ENCODE data around the gene CEACAM7. TPM values are rescaled to one million over a fixed set of nuclear protein-coding genes. Genes with fewer than 3 reads are reported as not detected.
"Not testable (repeated sequence)": the region's sequence is repeated elsewhere in the genome, so short reads cannot be mapped to it uniquely, and the experiment has no call there.

The CEACAM7 gene
- total RNA-seq, 1 experiment from 2014 or later, result not detected

- not testable (repeated sequence) for DNase-seq (ENCODE audit: low read depth)
These were observed 31.3 kb downstream of the CEACAM7 start for GRCh38 chr19:41656756-41657155.

GRCh38 chr19:41652250-41652649 is 35.8 kb downstream of the CEACAM7 start:
- no peak for DNase-seq (ENCODE audit: low read depth)

- no peak for DNase-seq (ENCODE audit: low read depth)
These were observed 38.2 kb downstream of the CEACAM7 start for GRCh38 chr19:41649827-41650226.

GRCh38 chr19:41646589-41647204 is 41.4 kb downstream of the CEACAM7 start:
- peak; percentile 6 for DNase-seq (ENCODE audit: low read depth)

- DNase-seq (ENCODE audit: low read depth), result peak; percentile 38
These were observed 46.1 kb downstream of the CEACAM7 start for GRCh38 chr19:41641879-41642485.

- DNase-seq (ENCODE audit: low read depth), result no peak
These were observed 49.4 kb downstream of the CEACAM7 start for GRCh38 chr19:41638641-41639081.

- DNase-seq (ENCODE audit: low read depth), result no peak
These were observed 50.6 kb downstream of the CEACAM7 start for GRCh38 chr19:41637484-41637883.

GRCh38 chr19:41627966-41628675 is 59.9 kb downstream of the CEACAM7 start:
- DNase-seq (ENCODE audit: low read depth), result no peak

GRCh38 chr19:41626877-41627276 is 61.2 kb downstream of the CEACAM7 start, which contains the start of gene CEACAM4:
Gene CEACAM4, minus strand, starts transcription at chr19:41627074. Its CDS starts 111 bp downstream, at chr19:41626963.
- no peak for DNase-seq (ENCODE audit: low read depth)

- DNase-seq (ENCODE audit: low read depth), result no peak
These were observed 61.8 kb downstream of the CEACAM7 start for GRCh38 chr19:41626278-41626677.

- no peak for DNase-seq (ENCODE audit: low read depth)
These were observed 63.1 kb downstream of the CEACAM7 start for GRCh38 chr19:41624937-41625336.

- no peak for DNase-seq (ENCODE audit: low read depth)
These were observed 63.6 kb downstream of the CEACAM7 start for GRCh38 chr19:41624515-41624914.

GRCh38 chr19:41623360-41623759 is 64.7 kb downstream of the CEACAM7 start:
- no peak for DNase-seq (ENCODE audit: low read depth)

Other genes starting within 250 kb of the CEACAM7 start
- 52.1 and 53.6 TPM in 2 replicates for gene DMAC2, start 248.4 kb downstream of the CEACAM7 start, total RNA-seq (2014; rRNA removed)
- gene ERICH4, start 245.1 kb downstream of the CEACAM7 start, total RNA-seq (2014; rRNA removed), result not detected in 2 replicates
- gene CEACAM21, start 112.1 kb downstream of the CEACAM7 start, total RNA-seq (2014; rRNA removed), result not detected in 2 replicates
- gene CEACAM4, start 61.2 kb downstream of the CEACAM7 start, total RNA-seq (2014; rRNA removed), result not detected in 2 replicates
- gene CEACAM5, start 20.4 kb upstream of the CEACAM7 start, total RNA-seq (2014; rRNA removed), result not detected in 2 replicates
- not detected in 2 replicates for gene CEACAM6, start 67.3 kb upstream of the CEACAM7 start, total RNA-seq (2014; rRNA removed)
- not detected in 2 replicates for gene CEACAM3, start 108.3 kb upstream of the CEACAM7 start, total RNA-seq (2014; rRNA removed)
- gene LYPD4, start 156.4 kb upstream of the CEACAM7 start, total RNA-seq (2014; rRNA removed), result not detected in 2 replicates
- not detected in 2 replicates for gene DMRTC2, start 156.8 kb upstream of the CEACAM7 start, total RNA-seq (2014; rRNA removed)
- 610 and 611 TPM in 2 replicates for gene RPS19, start 172.0 kb upstream of the CEACAM7 start, total RNA-seq (2014; rRNA removed)
- gene CD79A, start 189.0 kb upstream of the CEACAM7 start, total RNA-seq (2014; rRNA removed), result 0.23 and 0.64 TPM in 2 replicates
- gene ARHGEF1, start 194.9 kb upstream of the CEACAM7 start, total RNA-seq (2014; rRNA removed), result 58.2 and 68.2 TPM in 2 replicates
- not detected in 2 replicates for gene ERFL, start 240.2 kb upstream of the CEACAM7 start, total RNA-seq (2014; rRNA removed)

All from LHCN-M2 (cell line).